Measurements from ENCODE around the gene TRIM47.

The TRIM47 gene

GRCh38 chr17:75917917-75918445, 39.6 kb upstream of the TRIM47 start:
- peaks cover 4% of the 10 kb centered on the region for H3K36me3 Mint-ChIP-seq (ENCODE audit: low read depth)
- no peak for TF ChIP-seq CTCF (IDR thresholded peaks at IDR 0.05; ENCODE audit: unreplicated experiment in 3 of 3)
- no peaks in the 10 kb centered on the region for H3K9me3 Mint-ChIP-seq
- H3K4me1 Mint-ChIP-seq: peaks cover 5% of the 10 kb centered on the region
- H3K27ac Mint-ChIP-seq: no peak overlapping the region
- H3K27me3 Mint-ChIP-seq (ENCODE audit: low read depth): no peaks in the 10 kb centered on the region
- no peak overlapping the region for H3K4me3 Mint-ChIP-seq

GRCh38 chr17:75917141-75917916, 38.9 kb upstream of the TRIM47 start:
- H3K27me3 Mint-ChIP-seq (ENCODE audit: low read depth): no peaks in the 10 kb centered on the region
- peaks cover 5% of the 10 kb centered on the region for H3K4me1 Mint-ChIP-seq
- peak overlapping the region in 2 of 3 experiments; percentile 6 to 74 for H3K27ac Mint-ChIP-seq
- H3K4me3 Mint-ChIP-seq: no peak overlapping the region
- no peak for TF ChIP-seq CTCF (IDR thresholded peaks at IDR 0.05; ENCODE audit: unreplicated experiment in 3 of 3)
- H3K36me3 Mint-ChIP-seq (ENCODE audit: low read depth): peaks cover 4% of the 10 kb centered on the region
- no peaks in the 10 kb centered on the region for H3K9me3 Mint-ChIP-seq

- peaks cover 5% of the 10 kb centered on the region for H3K4me1 Mint-ChIP-seq
- no peak overlapping the region for H3K4me3 Mint-ChIP-seq
- peaks cover 4% of the 10 kb centered on the region for H3K36me3 Mint-ChIP-seq (ENCODE audit: low read depth)
- H3K27me3 Mint-ChIP-seq (ENCODE audit: low read depth): no peaks in the 10 kb centered on the region
- no peaks in the 10 kb centered on the region for H3K9me3 Mint-ChIP-seq
- H3K27ac Mint-ChIP-seq: no peak overlapping the region
- TF ChIP-seq CTCF (IDR thresholded peaks at IDR 0.05; ENCODE audit: unreplicated experiment in 3 of 3): no peak
Measured at GRCh38 chr17:75915268-75915667, 36.9 kb upstream of the TRIM47 start.

- Mint-ChIP-seq H3K4me3 (no peak overlapping the region), H3K27ac (no peak overlapping the region), H3K4me1 (peaks cover 5% of the 10 kb centered on the region), H3K9me3 (no peaks in the 10 kb centered on the region), H3K36me3 (ENCODE audit: low read depth) (peaks cover 4% of the 10 kb centered on the region), H3K27me3 (ENCODE audit: low read depth) (no peaks in the 10 kb centered on the region)
- no peak for TF ChIP-seq CTCF (IDR thresholded peaks at IDR 0.05; ENCODE audit: unreplicated experiment in 3 of 3)
Measured at GRCh38 chr17:75914643-75915267, 36.4 kb upstream of the TRIM47 start.

- H3K27me3 Mint-ChIP-seq (ENCODE audit: low read depth): no peaks in the 10 kb centered on the region
- TF ChIP-seq CTCF (IDR thresholded peaks at IDR 0.05; ENCODE audit: unreplicated experiment in 3 of 3): no peak
- no peaks in the 10 kb centered on the region for H3K9me3 Mint-ChIP-seq
- no peak overlapping the region for H3K4me3 Mint-ChIP-seq
- H3K36me3 Mint-ChIP-seq (ENCODE audit: low read depth): peaks cover 4% of the 10 kb centered on the region
- H3K4me1 Mint-ChIP-seq: peaks cover 5% of the 10 kb centered on the region
- no peak overlapping the region for H3K27ac Mint-ChIP-seq
Measured at GRCh38 chr17:75913537-75914210, 35.3 kb upstream of the TRIM47 start.
